HepG2 (cell line): ENCODE data around the gene LINGO3. TPM values are rescaled to one million over a fixed set of nuclear protein-coding genes. Genes with fewer than 3 reads are reported as not detected.

Experiments used
- KLF12 ChIP-seq: sonication (generic); formaldehyde crosslinking; IDR thresholded peaks from 2 replicates; pipeline ENCODE4 v1.4.0; 2020; ENCODE audit warnings: missing genetic modification reagents, borderline replicate concordance
- RARA ChIP-seq: IDR thresholded peaks from 2 replicates; pipeline ENCODE4 v1.6.1; 2016; ENCODE audit warnings: missing genetic modification reagents, missing compliant biosample characterization
- YY1 ChIP-seq: IDR thresholded peaks from 2 replicates; pipeline ENCODE4 v1.6.1; 2011; ENCODE audit warnings: low read length, low read depth, moderate library complexity, mild to moderate bottlenecking; ENCODE audit not compliant: insufficient read depth, insufficient replicate concordance
- ZFP37 ChIP-seq: sonication (generic); formaldehyde crosslinking; IDR thresholded peaks from 2 replicates; pipeline ENCODE4 v1.4.0; 2020; ENCODE audit warnings: missing genetic modification reagents, borderline replicate concordance
- ZNF292 ChIP-seq: sonication (generic); formaldehyde crosslinking; IDR thresholded peaks from 2 replicates; pipeline ENCODE4 v1.8.1; 2022; ENCODE audit warnings: mild to moderate bottlenecking, low read depth, missing genetic modification reagents, borderline replicate concordance
- ZNF777 ChIP-seq: sonication (generic); formaldehyde crosslinking; IDR thresholded peaks from 2 replicates; pipeline ENCODE4 v1.4.0; 2020; ENCODE audit warnings: missing genetic modification reagents
- polyA plus RNA-seq, 8 experiments: library from polyadenylated mRNA; depleted of rRNA in 3 of 8; stranded (reverse) in 7 of 8; unstranded in 1 of 8; fragments of >200 nt; fragmentation: Illumina TruSeq in 4 of 8; extraction: Trizol in 4 of 8; gene quantifications; 2 replicates each; pipeline versions ENCODE4 v1.2.1 to v1.2.3, GENCODE V29; 2011 to 2016; ENCODE audit warnings: low read depth in 4 of 8, missing spikeins in 1 of 8, mixed read lengths in 1 of 8; ENCODE audit not compliant: insufficient read depth in 1 of 8
- total RNA-seq, 5 experiments: library from RNA; depleted of rRNA; stranded (reverse); fragments of >200 nt; fragmentation: Illumina TruSeq; extraction: Trizol; gene quantifications; 2 replicates each; pipeline ENCODE4 v1.2.3, GENCODE V29; 2016; ENCODE audit warnings: low read depth in 1 of 5
- TF ChIP-seq, protein P1 (sequence below): sonication (generic); formaldehyde crosslinking; conservative IDR thresholded peaks from 2 replicates; pipeline ENCODE4 v1.8.0; 2022; ENCODE audit warnings: mild to moderate bottlenecking, moderate library complexity, missing genetic modification reagents
- TF ChIP-seq, protein P2 (sequence below): sonication (generic); formaldehyde crosslinking; IDR thresholded peaks from 2 replicates; pipeline ENCODE4 v1.8.0; 2022; ENCODE audit warnings: missing genetic modification reagents, mild to moderate bottlenecking, borderline replicate concordance
- TF ChIP-seq, protein P3 (sequence below): sonication (generic); formaldehyde crosslinking; IDR thresholded peaks from 2 replicates; pipeline ENCODE4 v1.4.0; 2020; ENCODE audit warnings: missing genetic modification reagents
- TF ChIP-seq, protein P4 (sequence below), 2 experiments: sonication (generic) in 1 of 2; formaldehyde crosslinking in 1 of 2; IDR thresholded peaks; 2 replicates each; pipeline versions ENCODE4 v1.6.1 to v1.9.0; 2014 to 2022; ENCODE audit warnings: antibody characterized with exemption in 1 of 2, borderline replicate concordance in 1 of 2, inconsistent platforms in 1 of 2, low read depth in 1 of 2, missing genetic modification reagents in 1 of 2

The LINGO3 gene
- total and polyA plus RNA-seq, 2 of the 13 experiments (the other 11 are each of a cell fraction or from before 2014, with no cell fraction given) = not detected

DNA sequence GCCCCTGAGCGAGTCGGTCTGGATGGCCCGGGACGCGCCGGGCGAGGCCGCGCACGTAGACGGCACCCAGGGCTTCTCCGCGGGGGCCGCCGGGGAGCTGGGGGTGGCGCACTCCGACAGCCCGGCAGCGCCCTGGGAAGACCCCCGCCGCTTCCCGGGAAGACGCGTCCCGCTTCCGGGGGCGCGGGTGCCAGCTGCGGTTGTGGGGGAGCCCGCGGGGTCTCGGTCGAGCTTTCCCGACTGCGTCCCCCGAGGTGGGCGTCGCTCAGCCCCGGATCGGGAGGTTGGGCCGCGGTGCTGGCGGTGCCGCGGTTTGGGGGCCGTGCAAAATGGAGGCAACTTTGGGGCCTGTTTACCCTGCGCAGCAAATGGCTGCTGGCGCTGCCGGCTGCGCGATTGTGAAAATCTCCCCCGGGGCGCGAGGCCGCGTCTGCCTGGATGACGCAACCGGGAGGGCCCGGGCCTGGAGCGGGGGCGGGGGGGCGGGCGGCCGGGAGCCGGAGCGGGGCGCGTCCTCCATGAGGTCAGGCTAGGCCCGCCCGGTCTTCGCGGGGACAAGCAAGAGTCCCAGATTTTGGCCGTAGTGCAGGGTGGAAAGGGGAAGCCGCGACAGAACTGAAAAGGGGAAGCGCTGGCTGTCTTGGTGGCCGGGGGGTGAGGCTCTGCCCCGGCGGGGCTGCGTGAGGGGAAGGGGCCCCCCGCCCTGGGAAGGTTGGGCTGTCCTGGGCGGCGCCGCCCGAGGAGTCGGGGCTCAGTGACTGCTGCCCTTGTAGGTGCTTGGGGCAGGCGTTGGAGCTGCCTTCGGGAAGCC is 37.3 kb downstream of the LINGO3 start (continued):
- TF ChIP-seq, protein P1, sequence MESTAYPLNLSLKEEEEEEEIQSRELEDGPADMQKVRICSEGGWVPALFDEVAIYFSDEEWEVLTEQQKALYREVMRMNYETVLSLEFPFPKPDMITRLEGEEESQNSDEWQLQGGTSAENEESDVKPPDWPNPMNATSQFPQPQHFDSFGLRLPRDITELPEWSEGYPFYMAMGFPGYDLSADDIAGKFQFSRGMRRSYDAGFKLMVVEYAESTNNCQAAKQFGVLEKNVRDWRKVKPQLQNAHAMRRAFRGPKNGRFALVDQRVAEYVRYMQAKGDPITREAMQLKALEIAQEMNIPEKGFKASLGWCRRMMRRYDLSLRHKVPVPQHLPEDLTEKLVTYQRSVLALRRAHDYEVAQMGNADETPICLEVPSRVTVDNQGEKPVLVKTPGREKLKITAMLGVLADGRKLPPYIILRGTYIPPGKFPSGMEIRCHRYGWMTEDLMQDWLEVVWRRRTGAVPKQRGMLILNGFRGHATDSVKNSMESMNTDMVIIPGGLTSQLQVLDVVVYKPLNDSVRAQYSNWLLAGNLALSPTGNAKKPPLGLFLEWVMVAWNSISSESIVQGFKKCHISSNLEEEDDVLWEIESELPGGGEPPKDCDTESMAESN (CRISPR knock-in tag) = peak; percentile 32; the same call in 1 of the 2 replicates
- TF ChIP-seq YY1 = peak; percentile 89
- no peak for TF ChIP-seq ZNF292 (CRISPR knock-in tag)
- no peak for TF ChIP-seq ZFP37 (CRISPR knock-in tag)
- TF ChIP-seq RARA (CRISPR knock-in tag) = peak; percentile 12; the same call in 1 of the 2 replicates
- 0 out of 2 replicates have a peak, but pooled peaks have one; percentile 15 for TF ChIP-seq ZNF777 (CRISPR knock-in tag)
- TF ChIP-seq, protein P2, sequence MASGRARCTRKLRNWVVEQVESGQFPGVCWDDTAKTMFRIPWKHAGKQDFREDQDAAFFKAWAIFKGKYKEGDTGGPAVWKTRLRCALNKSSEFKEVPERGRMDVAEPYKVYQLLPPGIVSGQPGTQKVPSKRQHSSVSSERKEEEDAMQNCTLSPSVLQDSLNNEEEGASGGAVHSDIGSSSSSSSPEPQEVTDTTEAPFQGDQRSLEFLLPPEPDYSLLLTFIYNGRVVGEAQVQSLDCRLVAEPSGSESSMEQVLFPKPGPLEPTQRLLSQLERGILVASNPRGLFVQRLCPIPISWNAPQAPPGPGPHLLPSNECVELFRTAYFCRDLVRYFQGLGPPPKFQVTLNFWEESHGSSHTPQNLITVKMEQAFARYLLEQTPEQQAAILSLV (CRISPR knock-in tag) = no peak
- 0 out of 2 replicates have a peak, but pooled peaks have one; percentile 29 for TF ChIP-seq KLF12 (CRISPR knock-in tag)
- TF ChIP-seq, protein P3, sequence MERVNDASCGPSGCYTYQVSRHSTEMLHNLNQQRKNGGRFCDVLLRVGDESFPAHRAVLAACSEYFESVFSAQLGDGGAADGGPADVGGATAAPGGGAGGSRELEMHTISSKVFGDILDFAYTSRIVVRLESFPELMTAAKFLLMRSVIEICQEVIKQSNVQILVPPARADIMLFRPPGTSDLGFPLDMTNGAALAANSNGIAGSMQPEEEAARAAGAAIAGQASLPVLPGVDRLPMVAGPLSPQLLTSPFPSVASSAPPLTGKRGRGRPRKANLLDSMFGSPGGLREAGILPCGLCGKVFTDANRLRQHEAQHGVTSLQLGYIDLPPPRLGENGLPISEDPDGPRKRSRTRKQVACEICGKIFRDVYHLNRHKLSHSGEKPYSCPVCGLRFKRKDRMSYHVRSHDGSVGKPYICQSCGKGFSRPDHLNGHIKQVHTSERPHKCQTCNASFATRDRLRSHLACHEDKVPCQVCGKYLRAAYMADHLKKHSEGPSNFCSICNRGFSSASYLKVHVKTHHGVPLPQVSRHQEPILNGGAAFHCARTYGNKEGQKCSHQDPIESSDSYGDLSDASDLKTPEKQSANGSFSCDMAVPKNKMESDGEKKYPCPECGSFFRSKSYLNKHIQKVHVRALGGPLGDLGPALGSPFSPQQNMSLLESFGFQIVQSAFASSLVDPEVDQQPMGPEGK (CRISPR knock-in tag) = peak; percentile 68
- TF ChIP-seq, protein P4, sequence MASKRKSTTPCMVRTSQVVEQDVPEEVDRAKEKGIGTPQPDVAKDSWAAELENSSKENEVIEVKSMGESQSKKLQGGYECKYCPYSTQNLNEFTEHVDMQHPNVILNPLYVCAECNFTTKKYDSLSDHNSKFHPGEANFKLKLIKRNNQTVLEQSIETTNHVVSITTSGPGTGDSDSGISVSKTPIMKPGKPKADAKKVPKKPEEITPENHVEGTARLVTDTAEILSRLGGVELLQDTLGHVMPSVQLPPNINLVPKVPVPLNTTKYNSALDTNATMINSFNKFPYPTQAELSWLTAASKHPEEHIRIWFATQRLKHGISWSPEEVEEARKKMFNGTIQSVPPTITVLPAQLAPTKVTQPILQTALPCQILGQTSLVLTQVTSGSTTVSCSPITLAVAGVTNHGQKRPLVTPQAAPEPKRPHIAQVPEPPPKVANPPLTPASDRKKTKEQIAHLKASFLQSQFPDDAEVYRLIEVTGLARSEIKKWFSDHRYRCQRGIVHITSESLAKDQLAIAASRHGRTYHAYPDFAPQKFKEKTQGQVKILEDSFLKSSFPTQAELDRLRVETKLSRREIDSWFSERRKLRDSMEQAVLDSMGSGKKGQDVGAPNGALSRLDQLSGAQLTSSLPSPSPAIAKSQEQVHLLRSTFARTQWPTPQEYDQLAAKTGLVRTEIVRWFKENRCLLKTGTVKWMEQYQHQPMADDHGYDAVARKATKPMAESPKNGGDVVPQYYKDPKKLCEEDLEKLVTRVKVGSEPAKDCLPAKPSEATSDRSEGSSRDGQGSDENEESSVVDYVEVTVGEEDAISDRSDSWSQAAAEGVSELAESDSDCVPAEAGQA (IDR thresholded peaks at IDR 0.05; ENCODE audit: low read depth) = peak; percentile 65
- TF ChIP-seq, protein P4 (CRISPR knock-in tag; IDR thresholded peaks at IDR 0.05; ENCODE audit: borderline replicate concordance) = no peak
